Measurements from ENCODE around the gene PYURF.

DNA sequence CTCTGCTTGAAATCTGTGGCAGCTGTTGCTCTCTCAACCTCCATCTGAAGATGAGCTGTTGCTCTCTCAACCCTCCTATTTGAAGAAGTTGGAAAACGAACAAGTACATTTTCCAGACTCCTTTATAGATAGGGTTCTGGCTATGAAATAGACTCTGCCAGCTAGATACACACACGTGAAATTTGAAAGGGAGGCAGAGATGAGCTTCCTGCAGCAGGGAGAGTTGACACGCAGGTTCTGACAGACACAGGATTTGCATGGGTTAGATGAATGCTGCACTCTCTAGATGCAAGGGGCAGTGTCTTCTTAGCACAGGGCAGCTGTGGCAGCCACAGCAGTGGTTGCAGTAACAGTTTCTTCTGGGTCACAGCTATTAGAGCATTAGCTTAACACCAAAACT is 8.0 kb upstream of the PYURF start:
- TF ChIP-seq, protein P1, sequence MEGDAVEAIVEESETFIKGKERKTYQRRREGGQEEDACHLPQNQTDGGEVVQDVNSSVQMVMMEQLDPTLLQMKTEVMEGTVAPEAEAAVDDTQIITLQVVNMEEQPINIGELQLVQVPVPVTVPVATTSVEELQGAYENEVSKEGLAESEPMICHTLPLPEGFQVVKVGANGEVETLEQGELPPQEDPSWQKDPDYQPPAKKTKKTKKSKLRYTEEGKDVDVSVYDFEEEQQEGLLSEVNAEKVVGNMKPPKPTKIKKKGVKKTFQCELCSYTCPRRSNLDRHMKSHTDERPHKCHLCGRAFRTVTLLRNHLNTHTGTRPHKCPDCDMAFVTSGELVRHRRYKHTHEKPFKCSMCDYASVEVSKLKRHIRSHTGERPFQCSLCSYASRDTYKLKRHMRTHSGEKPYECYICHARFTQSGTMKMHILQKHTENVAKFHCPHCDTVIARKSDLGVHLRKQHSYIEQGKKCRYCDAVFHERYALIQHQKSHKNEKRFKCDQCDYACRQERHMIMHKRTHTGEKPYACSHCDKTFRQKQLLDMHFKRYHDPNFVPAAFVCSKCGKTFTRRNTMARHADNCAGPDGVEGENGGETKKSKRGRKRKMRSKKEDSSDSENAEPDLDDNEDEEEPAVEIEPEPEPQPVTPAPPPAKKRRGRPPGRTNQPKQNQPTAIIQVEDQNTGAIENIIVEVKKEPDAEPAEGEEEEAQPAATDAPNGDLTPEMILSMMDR (IDR thresholded peaks at IDR 0.05): no peak
- no peak for TF ChIP-seq ZFX (IDR thresholded peaks at IDR 0.05; ENCODE audit: borderline replicate concordance)

All from 22Rv1 (cell line).